GM21423 (cell line): ENCODE data around the gene SLC16A8.
A peak's percentile ranks its signal among the peaks of the same experiment; 100 is the strongest.

Source experiments
- ATAC-seq: cut with Tn5 transposase; IDR thresholded peaks from one replicate; pipeline ENCODE4 v1.9.1; 2021; ENCODE audit warnings: mild to moderate bottlenecking, moderate library complexity; ENCODE audit not compliant: unreplicated experiment

The SLC16A8 gene

GRCh38 chr22:38074181-38075104 is 9.5 kb downstream of the SLC16A8 start:
- ATAC-seq: no peak

- no peak for ATAC-seq
These were observed 10.5 kb downstream of the SLC16A8 start for GRCh38 chr22:38073150-38074130.

GRCh38 chr22:38072322-38073149 is 11.4 kb downstream of the SLC16A8 start:
- ATAC-seq: no peak

GRCh38 chr22:38071421-38072321 is 12.3 kb downstream of the SLC16A8 start:
- ATAC-seq: no peak

GRCh38 chr22:38070250-38070921 is 13.6 kb downstream of the SLC16A8 start:
- ATAC-seq: no peak

- ATAC-seq: no peak
These were observed 14.4 kb downstream of the SLC16A8 start for GRCh38 chr22:38069372-38070249.

GRCh38 chr22:38068641-38069371 is 15.2 kb downstream of the SLC16A8 start:
- no peak for ATAC-seq

- ATAC-seq: no peak
These were observed 16.1 kb downstream of the SLC16A8 start for GRCh38 chr22:38067761-38068360.

- ATAC-seq: no peak
These were observed 17.0 kb downstream of the SLC16A8 start for GRCh38 chr22:38067028-38067415.

GRCh38 chr22:38066381-38067027 is 17.5 kb downstream of the SLC16A8 start:
- ATAC-seq: no peak

- ATAC-seq: no peak
These were observed 18.4 kb downstream of the SLC16A8 start for GRCh38 chr22:38065539-38065938.

GRCh38 chr22:38062791-38063190 is 21.2 kb downstream of the SLC16A8 start:
- ATAC-seq: no peak

GRCh38 chr22:38056969-38057891 is 26.8 kb downstream of the SLC16A8 start, which contains the start of gene PICK1:
Gene PICK1, plus strand, starts transcription at chr22:38057404. Its CDS starts 406 bp downstream, at chr22:38057810.
- ATAC-seq: peak; percentile 51

- ATAC-seq: peak; percentile 61
These were observed 31.8 kb downstream of the SLC16A8 start for GRCh38 chr22:38051900-38052862.
